IPS-18a (cell line): ENCODE results near the gene PRKACA.
A peak's percentile ranks its signal among the peaks of the same experiment; 100 is the strongest.
"Not testable (repeated sequence)": the region's sequence is repeated elsewhere in the genome, so short reads cannot be mapped to it uniquely, and the experiment has no call there.

Source experiments
- H3K27ac ChIP-seq: one replicate; pipeline ENCODE4 v1.5.1; 2013; ENCODE audit warnings: low read length
- H3K27me3 ChIP-seq: one replicate; pipeline ENCODE4 v1.6.1; 2013; ENCODE audit warnings: mild to moderate bottlenecking, low read length; ENCODE audit not compliant: control insufficient read depth, insufficient read depth
- H3K36me3 ChIP-seq: one replicate; pipeline ENCODE4 v1.6.1; 2013; ENCODE audit warnings: low read depth, low read length; ENCODE audit not compliant: control insufficient read depth
- H3K4me1 ChIP-seq: one replicate; pipeline ENCODE4 v1.6.1; 2013; ENCODE audit warnings: low read depth, low read length; ENCODE audit not compliant: control insufficient read depth
- H3K4me3 ChIP-seq: one replicate; pipeline ENCODE4 v1.5.1; 2013; ENCODE audit warnings: low read length
- H3K9ac ChIP-seq: one replicate; pipeline ENCODE4 v1.6.1; 2013; ENCODE audit warnings: mild to moderate bottlenecking, low read length, moderate library complexity
- H3K9me3 ChIP-seq: one replicate; pipeline ENCODE4 v1.6.1; 2013; ENCODE audit warnings: low read depth, low read length; ENCODE audit not compliant: control insufficient read depth

The PRKACA gene

DNA sequence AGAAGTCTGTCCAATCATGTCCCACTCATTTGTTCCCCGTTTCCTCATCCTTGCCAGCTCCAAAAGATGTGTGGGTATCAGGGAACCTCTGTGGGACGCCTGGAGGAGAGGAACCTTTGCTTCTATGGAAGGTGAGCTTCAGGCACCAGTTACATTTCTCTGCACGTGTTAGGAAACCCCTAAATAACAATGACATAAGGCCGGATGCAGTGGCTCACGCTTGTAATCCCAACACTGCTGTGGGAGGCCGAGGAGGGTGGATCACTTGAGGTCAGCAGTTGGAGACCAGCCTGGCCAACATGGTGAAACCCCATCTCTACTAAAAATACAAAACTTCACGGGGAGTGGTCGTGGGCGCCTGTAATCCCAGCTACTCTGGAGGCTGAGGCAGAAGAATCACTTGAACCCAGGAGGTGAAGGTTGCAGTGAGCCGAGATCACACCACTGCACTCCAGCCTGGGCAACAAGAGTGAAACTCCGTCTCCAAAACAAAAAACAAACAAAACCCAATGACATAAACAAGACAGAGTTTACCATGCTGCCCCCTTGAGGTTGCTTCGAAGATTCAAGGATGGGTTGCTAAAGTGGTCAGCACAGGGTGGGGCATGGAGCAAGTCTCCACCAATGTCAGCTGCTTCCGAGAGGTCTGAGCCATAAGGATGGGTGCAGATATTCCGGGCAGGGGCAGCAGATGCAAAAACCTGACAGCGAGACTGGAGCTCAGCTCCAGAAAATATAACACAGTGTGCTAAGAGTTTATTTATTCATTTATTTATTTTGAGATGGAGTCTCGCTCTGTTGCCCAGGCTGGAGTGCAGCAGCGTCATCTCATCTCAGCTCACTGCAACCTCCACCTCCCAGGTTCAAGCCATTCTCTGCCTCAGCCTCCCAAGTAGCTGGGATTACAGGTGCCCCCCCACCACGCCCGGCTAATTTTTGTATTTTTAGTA lies 74.6 kb downstream of the PRKACA start:
- H3K36me3 ChIP-seq, H3K9me3 ChIP-seq, H3K4me1 ChIP-seq, H3K27me3 ChIP-seq, H3K4me3 ChIP-seq: not testable (repeated sequence)
- Histone ChIP-seq H3K9ac (peak overlapping the region; percentile 62), H3K27ac (peak overlapping the region; percentile 76)
